SK-N-SH treated with all-trans-retinoic acid at 6 μM for 48 hours (cell line): ENCODE measurements around the gene NFIA.

Experiments
- ATAC-seq: fragments of 200-7000 bp; cut with Tn5 transposase; 3 replicates; pipeline ENCODE4 v1.9.1; 2020; ENCODE audit warnings: mild to moderate bottlenecking, moderate library complexity
- ARNTL ChIP-seq: fragments of 450-650 bp; formaldehyde crosslinking; IDR thresholded peaks from 2 replicates; pipeline ENCODE4 v1.5.0; 2020; ENCODE audit warnings: low read depth, mild to moderate bottlenecking, moderate library complexity, borderline replicate concordance
- BACH2 ChIP-seq: fragments of 250-450 bp; sonication (Bioruptor Pico); IDR thresholded peaks from 2 replicates; pipeline ENCODE4 v1.9.0; 2021; ENCODE audit warnings: mild to moderate bottlenecking, borderline replicate concordance
- CREB5 ChIP-seq: fragments of 250-450 bp; sonication (Bioruptor Pico); IDR thresholded peaks from 2 replicates; pipeline ENCODE4 v1.5.1; 2020; ENCODE audit warnings: low read depth, mild to moderate bottlenecking, moderate library complexity
- CSDC2 ChIP-seq: fragments of 250-450 bp; sonication (Bioruptor Pico); IDR thresholded peaks from 2 replicates; pipeline ENCODE4 v1.5.0; 2020; ENCODE audit warnings: mild to moderate bottlenecking, moderate library complexity
- CSRNP3 ChIP-seq: fragments of 250-450 bp; sonication (Bioruptor Pico); IDR thresholded peaks from 2 replicates; pipeline ENCODE4 v1.5.1; 2021; ENCODE audit warnings: mild to moderate bottlenecking, moderate library complexity
- ESRRG ChIP-seq: fragments of 250-450 bp; sonication (Bioruptor Pico); IDR thresholded peaks from 2 replicates; pipeline ENCODE4 v1.6.1; 2021; ENCODE audit warnings: mild to moderate bottlenecking
- GLIS3 ChIP-seq: fragments of 250-450 bp; sonication (Bioruptor Pico); IDR thresholded peaks from 2 replicates; pipeline ENCODE4 v1.5.0; 2020; ENCODE audit warnings: mild to moderate bottlenecking, moderate library complexity
- ISL1 ChIP-seq: fragments of 250-450 bp; sonication (Bioruptor Pico); IDR thresholded peaks from 2 replicates; pipeline ENCODE4 v2.1.2; 2022; ENCODE audit warnings: mild to moderate bottlenecking, moderate library complexity
- OSR1 ChIP-seq: fragments of 250-450 bp; sonication (Bioruptor Pico); IDR thresholded peaks from 2 replicates; pipeline ENCODE4 v1.8.0; 2022; ENCODE audit warnings: moderate library complexity, mild to moderate bottlenecking, inconsistent platforms
- PATZ1 ChIP-seq: fragments of 250-450 bp; sonication (Bioruptor Pico); IDR thresholded peaks from 2 replicates; pipeline ENCODE4 v1.8.0; 2020; ENCODE audit warnings: mild to moderate bottlenecking, moderate library complexity, borderline replicate concordance
- POU6F1 ChIP-seq: fragments of 250-450 bp; sonication (Bioruptor Pico); IDR thresholded peaks from 2 replicates; pipeline ENCODE4 v1.8.0; 2021; ENCODE audit warnings: low read depth, mild to moderate bottlenecking, moderate library complexity, borderline replicate concordance
- PPARA ChIP-seq: fragments of 250-450 bp; sonication (Bioruptor Pico); IDR thresholded peaks from 2 replicates; pipeline ENCODE4 v1.5.0; 2020; ENCODE audit warnings: mild to moderate bottlenecking, borderline replicate concordance
- RARB ChIP-seq: fragments of 250-450 bp; sonication (Bioruptor Pico); IDR thresholded peaks from 2 replicates; pipeline ENCODE4 v1.8.0; 2021; ENCODE audit warnings: mild to moderate bottlenecking, moderate library complexity
- SNAI2 ChIP-seq: fragments of 250-450 bp; sonication (Bioruptor Pico); IDR thresholded peaks from 2 replicates; pipeline ENCODE4 v1.5.0; 2020; ENCODE audit warnings: mild to moderate bottlenecking, moderate library complexity
- TCF4 ChIP-seq: fragments of 250-450 bp; sonication (Bioruptor Pico); IDR thresholded peaks from 2 replicates; pipeline ENCODE4 v1.8.0; 2021; ENCODE audit warnings: mild to moderate bottlenecking, moderate library complexity, borderline replicate concordance
- TOX ChIP-seq: fragments of 250-450 bp; sonication (Bioruptor Pico); IDR thresholded peaks from 2 replicates; pipeline ENCODE4 v1.8.0; 2021; ENCODE audit warnings: mild to moderate bottlenecking, moderate library complexity, borderline replicate concordance
- ZFP30 ChIP-seq: fragments of 450-650 bp; formaldehyde crosslinking; IDR thresholded peaks from 2 replicates; pipeline ENCODE4 v1.5.0; 2022; ENCODE audit warnings: mild to moderate bottlenecking, moderate library complexity
- ZNF565 ChIP-seq: fragments of 450-650 bp; formaldehyde crosslinking; conservative IDR thresholded peaks from 2 replicates; pipeline ENCODE4 v1.5.0; 2020; ENCODE audit warnings: low read depth, mild to moderate bottlenecking, moderate library complexity
- ZNF8 ChIP-seq: fragments of 450-650 bp; formaldehyde crosslinking; IDR thresholded peaks from 2 replicates; pipeline ENCODE4 v1.5.0; 2020; ENCODE audit warnings: mild to moderate bottlenecking, moderate library complexity

The NFIA gene

GRCh38 chr1:61121631-61122030, 39.3 kb downstream of the NFIA start:
- ATAC-seq: no peak
- TF ChIP-seq BACH2 (CRISPR knock-in tag): no peak
- no peak for TF ChIP-seq ISL1 (CRISPR knock-in tag)

GRCh38 chr1:61122389-61122788, 40.0 kb downstream of the NFIA start:
- TF ChIP-seq TOX (no peak), RARB (CRISPR knock-in tag) (no peak), TCF4 (CRISPR knock-in tag) (no peak), CSRNP3 (CRISPR knock-in tag) (no peak), ZFP30 (CRISPR knock-in tag) (no peak), ISL1 (CRISPR knock-in tag) (no peak), ESRRG (no peak), ZNF565 (CRISPR knock-in tag) (no peak), BACH2 (CRISPR knock-in tag) (no peak), PPARA (CRISPR knock-in tag) (no peak), ZNF8 (no peak), POU6F1 (CRISPR knock-in tag) (no peak), PATZ1 (no peak)
- TF ChIP-seq, all 23 proteins: peak for 0
- no peak for ATAC-seq

- TF ChIP-seq OSR1 (CRISPR knock-in tag): no peak
- no peak for TF ChIP-seq POU6F1 (CRISPR knock-in tag)
- TF ChIP-seq RARB (CRISPR knock-in tag): no peak
- no peak for TF ChIP-seq ISL1 (CRISPR knock-in tag)
- ATAC-seq: no peak
These were observed 41.0 kb downstream of the NFIA start for GRCh38 chr1:61123326-61123725.

GRCh38 chr1:61124078-61124477, 41.7 kb downstream of the NFIA start:
- ATAC-seq: no peak
- TF ChIP-seq OSR1 (CRISPR knock-in tag) (no peak), CSRNP3 (CRISPR knock-in tag) (no peak), ARNTL (no peak), GLIS3 (CRISPR knock-in tag) (no peak), RARB (CRISPR knock-in tag) (no peak), ZNF8 (no peak), TOX (no peak), CSDC2 (CRISPR knock-in tag) (no peak)

- ATAC-seq: no peak; the same call in 2 of the 3 replicates
- TF ChIP-seq POU6F1 (CRISPR knock-in tag): no peak
- TF ChIP-seq GLIS3 (CRISPR knock-in tag): no peak
- no peak for TF ChIP-seq CSDC2 (CRISPR knock-in tag)
- TF ChIP-seq CREB5: no peak
- TF ChIP-seq SNAI2: no peak
- TF ChIP-seq PATZ1: no peak
- TF ChIP-seq ARNTL: no peak
- no peak for TF ChIP-seq RARB (CRISPR knock-in tag)
These were observed 42.3 kb downstream of the NFIA start for GRCh38 chr1:61124696-61125095.
